Measurements from ENCODE around the gene KLHDC7B. TPM values are rescaled to one million over a fixed set of nuclear protein-coding genes. Genes with fewer than 3 reads are reported as not detected.

KLHDC7B gene
- total RNA-seq, 2 donors from 2014 or later: not detected

GRCh38 chr22:50570861-50571260 lies 25.2 kb downstream of the KLHDC7B start:
- peaks cover 81% of the 10 kb centered on the region for H3K36me3 ChIP-seq
- H3K4me1 ChIP-seq: peaks cover 0 to 2% of the 10 kb centered on the region in 2 donors
- no peaks in the 10 kb centered on the region for H3K27me3 ChIP-seq
- H3K4me3 ChIP-seq: no peak overlapping the region
- H3K27ac ChIP-seq: no peak overlapping the region
- DNase-seq (ENCODE audit: low spot score): no peak
- no peaks in the 10 kb centered on the region for H3K9me3 ChIP-seq
- TF ChIP-seq CTCF (IDR thresholded peaks at IDR 0.05): no peak

GRCh38 chr22:50571264-50572175 lies 25.8 kb downstream of the KLHDC7B start:
- no peak for DNase-seq (ENCODE audit: low spot score)
- no peak overlapping the region for H3K27ac ChIP-seq

GRCh38 chr22:50572965-50573364 lies 27.3 kb downstream of the KLHDC7B start:
- H3K27me3 ChIP-seq: no peaks in the 10 kb centered on the region
- DNase-seq (ENCODE audit: low spot score): no peak
- H3K27ac ChIP-seq: no peak overlapping the region
- H3K4me1 ChIP-seq: peaks cover 0 to 14% of the 10 kb centered on the region in 2 donors
- no peak for TF ChIP-seq CTCF (IDR thresholded peaks at IDR 0.05)
- no peaks in the 10 kb centered on the region for H3K9me3 ChIP-seq
- H3K36me3 ChIP-seq: peaks cover 80% of the 10 kb centered on the region
- no peak overlapping the region for H3K4me3 ChIP-seq

More at GRCh38 chr22:50571264-50572175, 25.8 kb downstream of the KLHDC7B start:
- no peak overlapping the region for H3K4me3 ChIP-seq
- no peaks in the 10 kb centered on the region for H3K9me3 ChIP-seq
- TF ChIP-seq CTCF (IDR thresholded peaks at IDR 0.05): no peak
- no peaks in the 10 kb centered on the region for H3K27me3 ChIP-seq
- peaks cover 87% of the 10 kb centered on the region for H3K36me3 ChIP-seq
- H3K4me1 ChIP-seq: peaks cover 0 to 9% of the 10 kb centered on the region in 2 donors

GRCh38 chr22:50573491-50574382 lies 28.0 kb downstream of the KLHDC7B start:
- Histone ChIP-seq H3K4me1 (peaks cover 0 to 22% of the 10 kb centered on the region in 2 donors), H3K27ac (no peak overlapping the region), H3K9me3 (no peaks in the 10 kb centered on the region), H3K36me3 (peaks cover 72% of the 10 kb centered on the region), H3K4me3 (no peak overlapping the region), H3K27me3 (no peaks in the 10 kb centered on the region)
- no peak for DNase-seq (ENCODE audit: low spot score)
- no peak for TF ChIP-seq CTCF (IDR thresholded peaks at IDR 0.05)

- no peaks in the 10 kb centered on the region for H3K9me3 ChIP-seq
- DNase-seq (ENCODE audit: low spot score): no peak
- H3K27me3 ChIP-seq: no peaks in the 10 kb centered on the region
- H3K36me3 ChIP-seq: peaks cover 66% of the 10 kb centered on the region
- H3K4me1 ChIP-seq: peaks cover 0 to 28% of the 10 kb centered on the region in 2 donors
- no peak for TF ChIP-seq CTCF (IDR thresholded peaks at IDR 0.05)
- H3K4me3 ChIP-seq: no peak overlapping the region
- no peak overlapping the region for H3K27ac ChIP-seq
Observed at GRCh38 chr22:50574383-50574755, 28.7 kb downstream of the KLHDC7B start.
